HL-60/S4 treated with phorbol 12-myristate 13-acetate at 8.2 ng/mL for 4 days and 3 days (cell line): Measurements from ENCODE around the gene PRPF6.

Source experiments
- in situ Hi-C: fragments of 300-500 bp; cut with MboI; formaldehyde crosslinking; loops from 2 replicates; pipeline ENCODE4 v1.15.0; 2022; ENCODE audit warnings: low sequenced_read_pairs

PRPF6 gene

DNA sequence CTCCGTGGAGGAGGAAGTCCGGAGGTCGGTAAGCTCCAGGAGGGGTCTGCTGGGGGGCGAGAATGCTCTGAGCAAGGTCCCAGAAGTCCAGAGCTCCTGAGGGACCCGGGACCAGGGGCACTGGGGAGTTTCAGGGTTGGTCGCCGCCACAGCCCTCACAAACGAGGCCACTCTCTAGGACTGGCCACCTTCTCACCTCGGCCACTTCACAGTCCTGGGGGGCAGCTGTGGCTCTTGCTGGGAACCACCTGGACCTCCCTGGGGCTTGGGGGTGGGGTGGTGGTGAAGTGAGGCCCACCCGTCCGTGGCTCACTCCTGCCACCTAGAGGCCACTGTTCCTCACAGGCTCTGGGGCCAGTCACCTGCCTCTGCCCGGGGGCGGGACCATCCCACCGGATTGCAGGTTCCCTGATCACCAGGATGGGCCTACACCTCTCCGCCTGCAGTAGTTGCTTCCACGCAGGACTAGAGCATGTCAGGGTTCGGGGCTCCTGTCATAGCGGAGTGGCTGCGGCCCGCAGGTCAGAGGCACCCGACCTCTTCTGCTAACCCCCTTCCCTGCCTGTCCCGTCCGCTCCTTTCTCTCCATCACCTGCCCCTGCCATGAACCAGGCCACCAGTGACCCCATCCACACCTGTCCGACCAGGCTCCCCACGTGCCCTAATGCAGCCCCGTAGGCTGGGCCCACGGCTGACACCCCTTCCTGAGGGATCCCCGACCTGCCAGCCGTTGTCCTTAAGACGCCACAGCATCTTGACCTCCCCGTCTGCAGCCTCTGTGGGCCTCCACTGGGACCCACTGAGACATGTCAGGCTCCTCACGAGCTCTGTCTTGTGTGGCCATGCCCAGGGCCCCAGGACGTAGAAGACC lies 76.9 kb downstream of the PRPF6 start:
- in situ Hi-C loops = no loop called here

DNA sequence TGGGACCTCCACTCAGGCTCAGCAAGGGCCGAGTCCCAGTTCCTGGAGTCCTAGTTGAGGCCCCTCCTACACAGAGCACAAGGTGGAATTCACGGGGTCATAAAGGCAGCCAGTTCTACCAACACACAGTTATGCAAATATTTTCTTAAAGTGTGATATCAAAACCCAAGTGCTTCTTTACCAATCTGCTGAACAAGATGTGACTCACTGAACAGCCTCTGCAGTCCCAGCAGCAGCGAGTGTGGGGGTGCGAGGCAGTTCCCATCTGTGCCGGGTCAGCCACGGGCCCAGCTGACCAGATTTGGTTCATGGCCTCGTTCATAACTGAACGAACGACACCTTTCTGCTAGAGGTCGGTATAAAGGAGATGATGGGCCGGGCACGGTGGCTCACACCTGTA lies 77.6 kb downstream of the PRPF6 start:
- in situ Hi-C loops = no loop called here

DNA sequence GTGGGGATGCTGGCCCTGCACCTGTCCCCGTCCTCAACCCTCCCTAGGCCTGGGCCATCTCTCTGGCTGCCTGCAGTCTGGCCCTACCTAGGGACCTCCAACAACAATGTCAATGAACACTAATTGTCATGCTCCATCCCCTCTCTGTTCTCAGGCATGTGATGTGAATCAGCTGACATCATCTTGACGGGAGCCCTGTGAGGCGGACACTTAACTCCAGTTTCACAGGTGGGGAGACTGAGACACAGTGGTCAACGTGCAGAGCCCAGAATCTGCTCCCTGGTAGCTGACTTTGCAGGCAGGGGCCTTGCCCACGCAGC lies 81.3 kb downstream of the PRPF6 start:
- in situ Hi-C loops = no loop called here

DNA sequence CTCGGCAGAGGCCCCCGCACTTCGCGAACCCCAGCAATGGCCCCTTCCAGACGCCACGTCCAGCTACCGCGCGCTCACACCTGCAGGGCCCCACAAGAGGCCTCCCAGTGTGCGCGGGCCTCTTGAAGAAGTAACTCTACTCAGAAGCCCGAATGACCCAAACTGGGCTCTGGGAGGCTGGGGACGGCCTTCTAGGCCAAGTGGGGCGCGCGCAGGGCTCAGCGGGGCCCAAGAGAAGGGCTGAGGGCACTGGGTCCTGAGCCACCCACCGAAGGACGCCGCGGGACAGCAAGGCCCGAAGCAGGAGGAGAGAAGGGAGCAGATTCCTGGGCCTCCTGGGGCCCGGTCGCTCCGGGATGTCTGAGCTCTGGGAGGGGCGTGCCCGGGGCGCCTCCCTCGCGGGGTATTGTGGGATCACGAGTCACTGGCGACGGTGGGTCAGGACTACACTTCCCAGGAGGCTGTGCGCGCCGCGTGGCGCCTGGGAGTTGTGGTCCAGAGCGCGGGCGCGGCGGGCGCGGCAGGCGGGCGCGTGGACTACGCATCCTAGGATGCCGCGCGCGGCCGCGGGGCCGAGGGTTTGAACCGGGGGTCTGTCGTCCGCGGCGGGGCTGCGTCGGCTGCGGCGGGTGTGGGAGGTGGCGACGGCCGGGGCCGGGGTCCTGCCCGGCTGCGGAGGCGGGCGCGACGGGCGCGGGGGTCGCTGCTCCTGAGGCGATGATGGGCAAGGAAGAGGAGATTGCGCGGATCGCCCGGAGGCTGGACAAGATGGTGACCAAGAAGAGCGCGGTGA lies 81.9 kb downstream of the PRPF6 start, which contains the start of gene TCEA2:
Gene TCEA2, plus strand, starts transcription at position 603 of the 793 bp plus-strand sequence. Its CDS starts 115 bp downstream, at position 718.
- in situ Hi-C loops = no loop called here

DNA sequence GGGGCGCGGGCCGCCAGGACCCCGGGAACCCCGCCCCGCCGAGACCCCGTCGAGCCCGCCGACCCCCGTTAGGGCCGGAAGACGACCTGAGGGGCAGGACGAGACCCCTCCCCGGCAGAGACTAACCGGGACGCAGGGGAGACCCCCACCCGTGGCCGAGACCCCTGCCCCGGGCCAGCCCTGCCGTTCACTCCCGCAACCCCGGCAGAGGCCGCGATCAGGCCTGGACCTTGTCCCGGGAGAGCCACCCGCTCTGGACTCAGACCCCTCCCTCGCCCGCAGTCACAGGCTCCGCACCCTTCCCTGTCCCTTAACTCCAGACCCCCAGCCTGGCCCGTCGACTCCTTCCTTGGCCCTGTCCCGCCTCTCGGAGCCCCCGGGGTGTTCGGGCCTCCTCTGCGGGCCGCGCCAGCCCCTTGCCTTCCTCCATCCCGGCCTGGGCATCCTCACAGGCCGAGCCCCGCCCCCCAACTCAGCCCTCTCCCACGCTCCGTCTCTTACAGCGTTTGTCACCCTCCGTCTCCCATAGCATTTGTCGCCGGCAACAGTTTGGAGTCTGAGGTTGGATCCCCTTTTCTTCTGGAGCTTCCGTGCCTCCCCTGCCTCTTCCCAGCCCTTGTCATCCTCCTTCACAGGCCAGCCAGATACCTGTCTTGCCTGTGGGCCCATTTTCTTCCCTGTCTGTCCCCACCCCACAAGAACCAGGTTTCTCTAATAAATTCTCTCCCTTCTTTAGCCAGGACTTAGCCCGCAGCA lies 82.6 kb downstream of the PRPF6 start:
- in situ Hi-C loops = no loop called here

DNA sequence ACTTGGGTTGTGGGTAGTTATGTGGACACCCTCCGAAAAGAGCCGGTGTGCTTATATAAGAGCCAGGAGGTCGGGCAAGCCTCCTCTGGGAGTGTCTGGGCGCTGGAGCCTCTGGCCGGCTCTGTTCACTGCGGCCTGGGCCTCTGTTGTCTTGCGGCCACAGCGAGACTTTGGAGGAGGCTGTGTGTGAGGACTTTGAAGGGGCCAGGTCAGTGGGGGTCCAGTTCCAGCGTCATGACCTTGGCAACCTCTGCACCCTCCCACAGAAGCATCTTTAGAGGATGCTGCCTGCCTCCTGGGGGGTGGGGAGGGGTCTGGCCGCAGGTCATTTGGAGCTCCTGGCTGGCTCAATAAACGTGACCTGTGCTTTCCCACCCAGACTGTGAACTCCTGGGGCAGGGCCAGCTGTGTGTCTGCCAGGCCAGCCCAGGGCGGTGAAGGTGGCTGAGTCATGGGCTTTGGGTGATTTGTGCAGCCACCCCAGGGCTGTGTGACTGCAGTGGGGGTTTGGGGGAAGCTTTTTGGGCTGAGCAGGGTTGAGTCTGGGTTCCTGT lies 83.3 kb downstream of the PRPF6 start:
- in situ Hi-C loops = no loop called here

DNA sequence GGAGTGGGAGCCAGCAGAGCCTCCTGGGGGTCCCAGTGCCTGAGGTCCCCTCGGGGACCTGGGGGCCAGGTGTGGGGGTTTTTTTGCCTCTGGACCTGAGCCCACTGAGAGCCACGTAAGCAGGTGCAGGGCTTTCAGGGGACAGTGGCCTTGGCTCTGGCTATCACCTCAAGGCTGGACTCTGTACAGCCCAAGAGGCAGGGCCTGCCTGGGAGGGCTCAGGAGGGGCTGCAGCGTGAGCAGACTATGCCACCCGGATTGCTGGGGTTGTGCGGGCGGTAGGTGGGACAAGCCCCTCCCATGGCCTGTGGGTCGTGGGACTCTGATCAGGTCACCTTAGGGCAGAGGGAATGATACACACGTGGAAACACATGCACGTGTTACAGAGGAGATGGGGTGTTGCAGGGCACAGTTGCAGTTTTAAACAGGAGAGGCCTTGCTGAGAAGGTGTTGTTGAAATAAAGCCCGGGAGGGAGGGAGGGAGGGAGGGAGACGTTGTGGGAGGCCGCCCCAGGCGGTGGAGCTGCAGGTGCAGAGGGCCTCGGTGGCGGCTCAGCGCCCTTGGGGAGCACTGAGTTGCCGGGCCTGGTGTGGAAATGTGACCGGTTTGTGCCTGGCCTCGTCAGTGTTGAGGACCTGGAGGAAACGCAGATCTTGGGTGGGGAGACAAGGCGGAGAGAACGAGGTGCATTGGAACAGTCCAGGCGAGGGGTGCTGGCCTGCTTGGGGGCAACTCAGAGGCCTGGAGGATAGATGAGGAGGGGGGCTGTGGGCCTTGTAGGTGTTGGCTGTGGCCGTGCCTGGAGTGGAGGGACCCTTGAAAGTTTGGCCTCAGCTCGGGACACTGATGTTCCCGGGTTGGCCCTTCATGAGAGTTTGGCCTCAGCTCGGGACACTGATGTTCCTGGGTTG lies 84.4 kb downstream of the PRPF6 start:
- in situ Hi-C loops = no loop called here

DNA sequence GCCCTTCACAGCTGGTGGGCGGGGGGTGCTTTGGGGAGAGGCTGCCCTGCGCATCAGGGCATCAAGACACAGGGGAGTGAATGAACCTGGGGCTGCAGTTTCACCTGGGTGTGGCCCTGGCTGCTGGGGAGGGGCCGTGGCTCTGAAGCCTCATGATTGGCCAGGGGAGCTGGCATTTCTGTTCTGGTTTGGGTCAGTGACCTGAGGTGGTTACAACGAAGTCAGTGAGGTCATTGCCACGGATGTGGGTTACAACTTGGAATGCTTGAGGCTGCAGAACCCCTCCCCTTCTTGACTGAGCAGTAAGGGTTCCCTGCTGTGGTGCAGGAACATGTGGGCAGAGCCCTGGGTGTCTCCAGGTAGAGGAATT lies 85.0 kb downstream of the PRPF6 start:
- in situ Hi-C loops = no loop called here

DNA sequence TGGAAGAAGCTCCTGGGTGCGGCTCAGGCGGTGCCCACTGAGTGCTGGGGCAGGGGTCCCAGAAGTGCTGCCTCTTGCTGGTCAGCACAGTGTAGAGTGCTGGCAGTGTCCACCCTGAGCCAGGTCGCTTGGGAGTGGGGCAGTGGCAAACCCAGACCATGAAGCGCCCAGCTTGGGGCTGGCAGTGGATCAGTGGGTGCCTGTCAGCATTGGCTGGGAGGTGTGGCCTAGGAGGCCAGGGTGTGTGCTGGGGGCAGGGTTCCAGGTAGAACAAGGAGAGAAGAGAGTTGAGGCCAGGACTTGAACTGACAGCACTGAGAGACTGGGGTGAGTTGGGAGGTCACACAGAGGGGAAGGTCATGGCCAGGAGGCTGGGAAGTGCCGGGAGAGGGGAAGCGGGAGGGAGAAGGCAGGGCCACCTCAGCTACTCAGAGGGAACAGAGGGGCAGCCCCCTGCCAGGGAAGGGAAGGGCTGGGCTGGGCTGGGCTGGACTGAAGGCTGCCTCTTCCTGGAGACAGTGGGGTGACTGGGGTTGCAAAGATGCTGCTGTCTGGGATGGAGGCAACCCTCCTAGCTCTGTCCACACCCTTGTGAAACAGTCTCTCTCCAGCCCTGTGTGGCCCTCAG lies 86.2 kb downstream of the PRPF6 start:
- in situ Hi-C loops = no loop called here

DNA sequence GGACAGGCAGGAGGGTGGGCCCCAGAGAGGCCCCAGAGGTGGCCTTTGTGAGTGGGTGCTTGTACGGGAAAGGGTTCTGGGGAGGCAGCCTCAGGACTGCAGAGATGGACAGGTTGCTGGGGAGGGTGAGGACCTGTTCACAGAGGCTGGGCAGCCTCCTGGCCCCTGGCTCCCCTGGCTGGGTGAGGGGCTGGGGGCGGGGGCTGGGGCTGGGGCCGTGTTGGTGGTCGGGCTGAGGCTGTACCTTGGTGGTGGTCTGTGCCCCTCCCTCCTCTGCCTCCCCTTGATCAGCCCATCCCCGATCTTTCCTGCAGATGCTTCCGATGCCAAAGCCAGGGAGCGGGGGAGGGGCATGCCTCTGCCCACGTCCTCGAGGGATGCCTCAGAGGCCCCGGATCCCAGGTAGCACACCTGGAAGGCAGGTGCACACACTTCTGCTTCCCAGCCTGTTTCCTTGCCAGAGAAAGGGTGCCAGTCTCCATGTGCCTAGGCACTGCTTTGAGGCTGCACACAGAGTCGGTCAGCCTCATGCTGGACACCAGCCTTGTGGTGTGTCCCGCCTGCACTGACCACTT lies 86.9 kb downstream of the PRPF6 start:
- in situ Hi-C loops = no loop called here

DNA sequence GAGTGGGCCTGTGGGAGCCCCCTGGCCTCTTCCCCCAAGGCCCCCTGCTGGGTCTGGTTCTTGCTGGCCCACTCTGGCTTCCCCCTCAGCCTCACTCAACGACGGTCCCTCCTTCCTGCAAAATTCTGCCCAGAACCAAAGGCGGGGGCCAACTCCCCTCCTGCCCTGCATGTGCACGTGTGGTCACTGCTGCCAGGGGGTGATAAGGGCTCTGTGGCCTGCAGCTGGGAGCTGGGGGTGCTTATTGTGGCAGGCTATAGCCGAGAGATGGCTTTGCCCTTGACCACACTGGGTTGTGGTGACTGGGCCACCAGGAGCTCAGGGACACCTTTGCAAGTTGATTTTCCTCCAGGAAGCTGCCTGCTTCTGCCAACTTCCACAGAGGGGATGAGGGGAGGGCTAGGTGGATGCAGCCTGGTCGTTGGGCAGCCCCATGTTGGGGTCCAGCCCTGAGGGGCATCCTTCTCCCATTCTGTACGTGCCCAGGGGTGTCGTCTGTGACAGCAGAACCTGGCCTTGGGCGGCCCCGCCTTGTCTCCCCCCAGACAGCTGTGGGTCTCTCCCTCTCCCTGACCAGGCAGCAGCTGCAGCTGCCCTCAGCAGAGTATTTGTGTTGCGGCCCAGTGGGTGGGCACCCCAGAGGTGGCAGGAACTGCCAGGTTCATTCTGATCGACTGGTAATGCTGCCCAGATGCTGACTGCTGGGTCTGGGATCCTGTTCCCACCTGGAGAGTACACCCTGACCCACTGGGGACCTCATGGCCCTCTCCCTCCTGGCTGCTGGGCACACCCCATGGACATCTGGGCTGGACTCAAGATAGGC lies 87.7 kb downstream of the PRPF6 start:
- in situ Hi-C loops = no loop called here

DNA sequence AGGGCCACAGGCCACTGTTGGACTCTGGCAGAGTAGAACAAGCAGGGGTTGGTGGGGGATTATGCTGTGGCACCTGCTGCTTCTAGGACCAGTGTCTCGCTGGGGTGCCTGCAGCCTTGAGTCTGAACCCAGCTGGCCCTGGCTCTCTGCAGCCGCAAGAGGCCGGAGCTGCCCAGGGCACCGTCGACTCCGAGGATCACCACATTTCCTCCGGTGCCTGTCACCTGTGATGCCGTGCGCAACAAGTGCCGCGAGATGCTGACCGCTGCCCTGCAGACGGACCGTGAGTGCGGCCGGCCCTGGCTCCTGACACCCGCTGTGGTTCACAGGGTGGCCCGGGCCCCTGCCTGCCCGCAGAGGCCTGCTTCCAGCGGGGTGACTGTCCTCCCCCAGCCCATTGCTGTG lies 88.3 kb downstream of the PRPF6 start:
- in situ Hi-C loops = no loop called here

DNA sequence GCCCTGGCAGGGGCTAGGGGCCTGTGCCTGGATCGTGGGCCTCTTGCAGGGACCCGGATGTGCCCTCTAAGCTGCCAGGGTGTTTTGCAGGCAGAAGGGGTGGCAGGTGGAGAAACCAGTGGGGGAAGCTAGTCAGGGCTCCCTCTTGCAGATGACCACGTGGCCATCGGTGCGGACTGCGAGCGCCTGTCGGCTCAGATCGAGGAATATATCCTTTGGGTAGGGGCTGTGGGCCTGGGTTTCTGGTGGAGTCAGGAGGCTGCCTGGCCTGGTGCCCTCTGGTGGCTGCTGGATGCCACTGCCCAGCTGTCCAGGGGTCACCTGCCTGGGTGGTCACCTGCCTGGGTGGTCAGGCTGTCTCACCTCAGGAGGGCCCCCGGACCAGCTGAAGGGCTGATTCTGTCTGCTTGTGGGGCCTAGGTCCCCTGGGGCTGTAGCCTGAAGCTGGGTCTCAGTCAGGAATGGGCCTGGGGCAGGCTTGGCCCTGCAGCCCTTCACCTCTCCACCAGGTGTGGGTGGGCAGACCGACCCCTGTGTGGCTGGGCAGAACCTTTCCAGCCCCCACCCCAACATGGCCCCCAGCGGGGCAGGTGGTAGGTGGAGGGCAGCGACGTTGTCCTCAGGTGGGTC lies 88.8 kb downstream of the PRPF6 start:
- in situ Hi-C loops = no loop called here

DNA sequence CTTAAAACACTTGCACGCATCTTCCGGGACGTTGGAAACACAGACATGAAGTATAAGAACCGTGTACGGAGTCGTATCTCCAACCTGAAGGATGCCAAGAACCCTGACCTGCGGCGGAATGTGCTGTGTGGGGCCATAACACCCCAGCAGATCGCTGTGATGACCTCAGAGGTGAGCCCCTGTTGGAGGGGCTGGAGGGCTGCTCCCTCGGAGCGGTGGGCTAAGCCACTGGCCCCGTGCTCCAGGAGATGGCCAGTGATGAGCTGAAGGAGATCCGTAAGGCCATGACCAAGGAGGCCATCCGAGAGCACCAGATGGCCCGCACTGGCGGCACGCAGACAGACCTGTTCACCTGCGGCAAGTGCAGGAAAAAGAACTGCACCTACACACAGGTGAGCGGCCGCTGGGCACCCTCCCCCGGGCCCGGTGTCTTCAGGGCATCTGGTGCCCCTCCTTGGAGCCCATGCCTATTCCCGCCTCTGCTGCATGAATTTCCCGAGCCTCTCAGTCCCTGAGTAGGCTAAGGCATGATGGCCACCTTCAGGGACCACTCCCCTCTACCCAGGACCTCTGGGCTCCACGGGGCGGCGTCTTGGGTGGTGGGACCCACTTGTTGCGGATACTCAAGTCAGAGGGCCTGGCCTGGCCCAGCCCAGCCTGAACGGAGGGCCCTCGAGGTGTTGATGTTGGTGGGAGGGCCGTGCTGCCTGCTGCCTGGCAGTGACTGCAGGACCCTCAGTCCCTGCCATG lies 89.5 kb downstream of the PRPF6 start:
- in situ Hi-C loops = no loop called here

DNA sequence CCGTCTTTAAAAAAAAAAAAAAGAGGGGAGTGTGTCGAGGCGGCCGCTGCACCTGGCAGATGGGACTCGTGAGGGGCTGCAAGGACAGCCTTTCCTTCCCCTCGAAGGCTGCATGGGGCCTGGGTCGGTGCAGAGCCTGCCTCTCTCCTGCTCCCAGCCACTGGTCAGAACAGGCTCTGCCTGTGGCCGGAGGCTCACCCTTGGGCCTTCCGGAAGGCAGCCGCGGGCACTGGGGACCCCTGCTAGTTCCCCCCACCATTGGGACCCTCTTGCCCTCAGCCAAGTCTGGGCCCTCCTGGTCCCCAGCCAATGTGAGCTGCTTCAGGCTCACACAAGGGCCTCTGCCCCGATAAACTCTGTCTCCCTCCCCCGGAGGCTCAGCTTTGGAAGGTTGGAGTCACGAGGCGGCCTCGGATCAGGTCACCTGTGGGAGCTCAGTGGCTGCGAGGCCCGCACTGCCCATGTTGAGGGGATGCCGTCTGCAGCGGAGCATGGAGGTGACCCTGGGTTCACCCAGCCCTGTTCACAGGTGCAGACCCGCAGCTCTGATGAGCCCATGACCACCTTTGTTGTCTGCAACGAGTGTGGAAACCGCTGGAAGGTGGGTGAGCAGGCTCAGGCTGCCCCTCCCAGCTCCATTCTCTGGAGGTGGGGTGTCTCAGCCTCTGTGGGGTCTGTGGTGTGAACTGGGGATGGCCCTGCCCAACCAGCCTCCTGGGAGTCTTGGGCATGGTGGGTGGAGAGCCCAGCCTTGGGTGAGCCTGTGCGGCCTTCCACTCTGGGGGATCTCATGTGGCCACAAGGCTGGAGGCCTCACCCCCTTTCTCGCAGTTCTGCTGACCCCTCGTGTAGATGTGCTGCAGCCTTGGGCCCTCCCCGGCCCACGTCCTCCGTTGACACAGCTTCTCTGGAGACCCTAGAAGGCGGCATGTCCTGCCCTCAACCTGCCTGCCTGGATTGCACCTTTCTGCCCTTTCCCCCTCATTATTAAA lies 90.7 kb downstream of the PRPF6 start:
- in situ Hi-C loops = no loop called here

DNA sequence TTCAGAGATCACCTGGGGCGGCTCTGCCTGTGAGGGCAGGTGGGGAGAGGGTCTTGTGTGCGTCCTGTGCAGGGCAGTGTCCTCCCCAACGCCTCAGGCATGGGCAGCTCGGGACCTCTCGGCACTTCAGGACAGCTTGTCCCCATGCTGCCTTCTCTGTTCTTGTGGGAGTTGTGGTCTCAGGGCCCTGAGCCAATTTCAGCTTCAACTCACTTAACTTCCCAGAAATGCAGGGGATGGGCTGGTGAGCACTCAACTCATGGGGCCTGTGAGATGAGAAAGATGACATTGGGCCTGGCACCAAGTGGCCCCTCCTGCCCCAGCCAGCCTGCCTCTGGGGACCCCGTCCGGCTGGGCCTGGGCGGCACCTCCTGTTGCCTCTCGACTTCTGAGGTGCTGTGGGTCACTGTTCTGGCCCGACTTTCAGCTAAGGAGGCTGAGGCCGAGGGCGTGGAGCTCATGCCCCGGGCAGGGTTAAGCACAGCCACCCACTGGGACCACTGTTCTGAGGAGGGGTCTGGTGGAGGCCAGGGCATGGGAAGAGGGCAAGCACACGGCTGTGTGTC lies 91.6 kb downstream of the PRPF6 start:
- in situ Hi-C loops = no loop called here
